Caco-2 (cell line): Measurements from ENCODE around the gene CLSTN1. TPM values are rescaled to one million over a fixed set of nuclear protein-coding genes. Genes with fewer than 3 reads are reported as not detected.
"Not testable (repeated sequence)": the region's sequence is repeated elsewhere in the genome, so short reads cannot be mapped to it uniquely, and the experiment has no call there.

ENCODE experiments used
- BruUV-seq: library from RNA; stranded (reverse); fragments of 400-500 nt; replicated peaks from 2 replicates; lab custom pipeline; 2021; lab: Mats Ljungman, UMichigan
- CTCF ChIA-PET: fragments of 300-600 bp; sonication (Branson Sonifier 250); formaldehyde crosslinking; loops from one replicate; lab custom pipeline; 2022; ENCODE audit warnings: antibody characterized with exemption; lab: Charles Lee
- POLR2A ChIA-PET: fragments of 300-600 bp; sonication (Branson Sonifier 250); formaldehyde crosslinking; loops from one replicate; lab custom pipeline; 2022; ENCODE audit warnings: antibody characterized with exemption; lab: Charles Lee
- DNase-seq, 2 experiments: peaks; one replicate each; pipeline versions ENCODE4 v3.0.0 to v3.0.0-alpha.2; 2020 to 2022
- H3K27me3 ChIP-seq: replicated peaks from 2 replicates; pipeline ENCODE4 v1.6.0; 2011; ENCODE audit warnings: low read length; ENCODE audit not compliant: control insufficient read depth, insufficient read depth
- H3K36me3 ChIP-seq: 2 replicates; pipeline ENCODE4 v1.5.1; 2011; ENCODE audit warnings: low read length; ENCODE audit not compliant: control insufficient read depth, insufficient read depth
- H3K4me1 ChIP-seq: fragments of 250-450 bp; sonication (Bioruptor Pico); 2 replicates; pipeline ENCODE4 v1.5.1; 2020; ENCODE audit warnings: mild to moderate bottlenecking
- H3K4me3 ChIP-seq: 2 replicates; pipeline ENCODE4 v1.5.1; 2011; ENCODE audit warnings: low read depth, mild to moderate bottlenecking, control low read depth, low read length
- H3K9me3 ChIP-seq: fragments of 250-450 bp; sonication (Bioruptor Pico); 2 replicates; pipeline ENCODE4 v1.5.1; 2020; ENCODE audit warnings: mild to moderate bottlenecking, moderate library complexity
- H3K27ac Mint-ChIP-seq: one replicate; pipeline ENCODE4 v1.8.0; 2022; ENCODE audit warnings: mixed read lengths; ENCODE audit not compliant: unreplicated experiment
- H3K27me3 Mint-ChIP-seq: one replicate; pipeline ENCODE4 v1.8.0; 2022; ENCODE audit warnings: mixed read lengths; ENCODE audit not compliant: insufficient read depth, unreplicated experiment
- H3K36me3 Mint-ChIP-seq: one replicate; pipeline ENCODE4 v1.8.0; 2022; ENCODE audit warnings: mild to moderate bottlenecking, mixed read lengths; ENCODE audit not compliant: insufficient read depth, unreplicated experiment
- H3K4me1 Mint-ChIP-seq: one replicate; pipeline ENCODE4 v1.8.0; 2022; ENCODE audit warnings: low read depth, mixed read lengths; ENCODE audit not compliant: unreplicated experiment
- H3K4me3 Mint-ChIP-seq: one replicate; pipeline ENCODE4 v1.8.0; 2022; ENCODE audit warnings: mild to moderate bottlenecking, moderate library complexity, mixed read lengths; ENCODE audit not compliant: unreplicated experiment
- H3K9me3 Mint-ChIP-seq: one replicate; pipeline ENCODE4 v1.8.0; 2022; ENCODE audit warnings: mixed read lengths; ENCODE audit not compliant: unreplicated experiment
- CTCF ChIP-seq, 2 experiments: fragments of 200-600 bp in 1 of 2; IDR thresholded peaks; 1 replicate in 1 of 2; 2 replicates in 1 of 2; pipeline versions ENCODE4 v1.5.1 to v1.8.0; 2011 to 2022; ENCODE audit warnings: antibody characterized with exemption in 1 of 2, control low read depth in 1 of 2, inconsistent platforms in 1 of 2, low read depth in 1 of 2, low read length in 1 of 2, mild to moderate bottlenecking in 1 of 2, moderate library complexity in 1 of 2; ENCODE audit not compliant: insufficient read depth in 1 of 2, severe bottlenecking in 1 of 2, unreplicated experiment in 1 of 2
- intact Hi-C: fragments of 100-400 bp; cut with micrococcal nuclease; formaldehyde crosslinking; loops from one replicate; pipeline ENCODE4 v1.10.0; 2022; ENCODE audit not compliant: unreplicated experiment
- total RNA-seq: library from RNA; stranded (reverse); gene quantifications from 2 replicates; pipeline ENCODE4 v1.2.3, GENCODE V29; 2022

The CLSTN1 gene
- total RNA-seq, 1 experiment from 2014 or later: 102 TPM

GRCh38 chr1:9716404-9717192, 107.2 kb downstream of the CLSTN1 start:
- Histone ChIP-seq H3K4me1 (no peaks in the 10 kb centered on the region), H3K9me3 (no peaks in the 10 kb centered on the region), H3K4me3 (no peak overlapping the region), H3K27me3 (no peaks in the 10 kb centered on the region), H3K36me3 (no peaks in the 10 kb centered on the region)
- no peaks in the 10 kb centered on the region for H3K36me3 Mint-ChIP-seq
- no peaks in the 10 kb centered on the region for H3K4me1 Mint-ChIP-seq
- BruUV-seq: no TSS peak
- H3K27ac Mint-ChIP-seq: no peak overlapping the region
- ChIA-PET CTCF (no interaction called here), POLR2A (no interaction called here)
- intact Hi-C loops: no loop called here
- TF ChIP-seq CTCF (IDR thresholded peaks at IDR 0.05; ENCODE audit: insufficient read depth in 1 of 2, low read depth in 1 of 2, low read length in 1 of 2, severe bottlenecking in 1 of 2, unreplicated experiment in 1 of 2): no peak
- H3K4me3 Mint-ChIP-seq: no peak overlapping the region
- H3K9me3 Mint-ChIP-seq: no peaks in the 10 kb centered on the region
- DNase-seq: no peak
- no peaks in the 10 kb centered on the region for H3K27me3 Mint-ChIP-seq

GRCh38 chr1:9715536-9716226, 108.1 kb downstream of the CLSTN1 start:
- BruUV-seq: no TSS peak
- Mint-ChIP-seq H3K27ac (no peak overlapping the region), H3K36me3 (no peaks in the 10 kb centered on the region), H3K9me3 (no peaks in the 10 kb centered on the region), H3K4me3 (no peak overlapping the region), H3K27me3 (no peaks in the 10 kb centered on the region), H3K4me1 (no peaks in the 10 kb centered on the region)
- TF ChIP-seq CTCF (IDR thresholded peaks at IDR 0.05; ENCODE audit: insufficient read depth in 1 of 2, low read depth in 1 of 2, low read length in 1 of 2, severe bottlenecking in 1 of 2, unreplicated experiment in 1 of 2): no peak
- ChIA-PET CTCF (no interaction called here), POLR2A (no interaction called here)
- H3K4me1 ChIP-seq: no peaks in the 10 kb centered on the region
- no peaks in the 10 kb centered on the region for H3K27me3 ChIP-seq
- intact Hi-C loops: no loop called here
- no peak for DNase-seq
- H3K36me3 ChIP-seq: no peaks in the 10 kb centered on the region
- no peak overlapping the region for H3K4me3 ChIP-seq
- H3K9me3 ChIP-seq: no peaks in the 10 kb centered on the region

GRCh38 chr1:9714257-9714718, 109.5 kb downstream of the CLSTN1 start:
- TF ChIP-seq CTCF (IDR thresholded peaks at IDR 0.05; ENCODE audit: insufficient read depth in 1 of 2, low read depth in 1 of 2, low read length in 1 of 2, severe bottlenecking in 1 of 2, unreplicated experiment in 1 of 2): no peak
- no peak overlapping the region for H3K4me3 ChIP-seq
- intact Hi-C loops: no loop called here
- Mint-ChIP-seq H3K9me3 (no peaks in the 10 kb centered on the region), H3K4me3 (no peak overlapping the region), H3K27me3 (no peaks in the 10 kb centered on the region), H3K36me3 (no peaks in the 10 kb centered on the region), H3K27ac (no peak overlapping the region), H3K4me1 (no peaks in the 10 kb centered on the region)
- H3K9me3 ChIP-seq: no peaks in the 10 kb centered on the region
- no TSS peak for BruUV-seq
- no peaks in the 10 kb centered on the region for H3K36me3 ChIP-seq
- no peak for DNase-seq
- no peaks in the 10 kb centered on the region for H3K4me1 ChIP-seq
- POLR2A ChIA-PET: no interaction called here
- CTCF ChIA-PET: no interaction called here
- H3K27me3 ChIP-seq: no peaks in the 10 kb centered on the region

GRCh38 chr1:9712767-9713166, 111.0 kb downstream of the CLSTN1 start:
- H3K27me3 Mint-ChIP-seq, H3K9me3 ChIP-seq, DNase-seq, POLR2A ChIA-PET, H3K36me3 Mint-ChIP-seq, H3K9me3 Mint-ChIP-seq, H3K4me3 Mint-ChIP-seq, H3K4me1 ChIP-seq, H3K36me3 ChIP-seq, BruUV-seq, CTCF ChIA-PET, H3K4me3 ChIP-seq, intact Hi-C loops, H3K27ac Mint-ChIP-seq, H3K4me1 Mint-ChIP-seq, H3K27me3 ChIP-seq: not testable (repeated sequence)
